PC-3 (cell line): ENCODE measurements around the gene MEX3A.
A peak's percentile ranks its signal among the peaks of the same experiment; 100 is the strongest.

ENCODE experiments used
- CTCF ChIP-seq: fragments of 300-600 bp; sonication (generic); conservative IDR thresholded peaks from 2 replicates; pipeline ENCODE4 v1.5.1; 2017; ENCODE audit warnings: antibody characterized with exemption, low read depth, mild to moderate bottlenecking, low read length
- EZH2phosphoT487 ChIP-seq: fragments of 300-600 bp; sonication (generic); IDR thresholded peaks from 2 replicates; pipeline ENCODE4 v1.6.1; 2018; ENCODE audit warnings: mild to moderate bottlenecking, antibody characterized with exemption, low read length, borderline replicate concordance

DNA sequence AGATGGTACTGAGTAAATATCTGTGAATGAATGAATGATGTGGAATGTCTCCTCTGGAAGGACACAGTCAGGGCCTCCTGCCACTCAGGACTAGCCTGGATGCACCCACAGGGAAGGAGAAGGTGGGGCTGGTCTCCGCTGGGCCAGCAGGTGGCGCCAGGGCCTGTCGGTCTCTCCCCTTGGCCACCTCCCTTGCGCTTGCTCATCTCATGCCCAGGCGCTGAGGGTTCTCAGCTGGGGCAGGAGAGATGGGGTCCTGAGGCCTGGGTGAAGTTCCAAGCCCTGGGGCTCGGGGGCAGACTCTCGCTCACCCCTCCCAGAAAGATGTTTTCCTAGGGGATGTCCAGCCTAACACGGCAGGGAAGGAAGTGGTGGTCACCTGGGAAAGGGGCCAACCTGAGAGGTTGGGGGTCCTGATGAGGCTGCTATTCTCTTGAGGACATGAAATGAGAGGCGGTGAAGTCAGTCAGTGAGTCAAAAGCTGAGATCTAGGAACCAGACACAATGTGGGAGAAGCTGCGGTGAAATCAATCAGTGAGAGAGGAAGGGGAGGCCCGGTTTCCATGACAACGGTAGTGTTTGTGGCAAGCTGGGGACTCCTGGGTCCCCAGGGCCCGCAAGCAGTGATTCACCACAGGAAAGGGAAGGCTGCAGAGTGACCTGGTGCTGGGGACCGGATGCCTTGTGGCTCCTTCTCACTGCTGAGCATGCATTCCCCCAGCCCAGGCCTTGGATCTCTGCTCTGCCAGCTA is 14.6 kb upstream of the MEX3A start:
- TF ChIP-seq EZH2phosphoT487 (no peak), CTCF (peak; percentile 99)
